HL-60 (cell line): ENCODE measurements around the gene ADGRG6.

Source experiments
- GABPA ChIP-seq: IDR thresholded peaks from 2 replicates; pipeline ENCODE4 v1.6.1; 2012; ENCODE audit warnings: low read depth
- POLR2AphosphoS5 ChIP-seq: IDR thresholded peaks from 2 replicates; pipeline ENCODE4 v1.6.1; 2012; ENCODE audit warnings: low read depth
- SPI1 ChIP-seq: IDR thresholded peaks from 2 replicates; pipeline ENCODE4 v1.6.1; 2012; ENCODE audit warnings: low read depth, mild to moderate bottlenecking, borderline replicate concordance
- TF ChIP-seq, protein P1 (sequence below): IDR thresholded peaks from one replicate; pipeline ENCODE4 v1.5.1; 2011; ENCODE audit warnings: low read length, control low read depth, inconsistent platforms; ENCODE audit not compliant: insufficient read depth
- TF ChIP-seq, protein P2 (sequence below): IDR thresholded peaks from 2 replicates; pipeline ENCODE4 v1.6.1; 2012; ENCODE audit warnings: low read depth; ENCODE audit not compliant: insufficient replicate concordance

DNA sequence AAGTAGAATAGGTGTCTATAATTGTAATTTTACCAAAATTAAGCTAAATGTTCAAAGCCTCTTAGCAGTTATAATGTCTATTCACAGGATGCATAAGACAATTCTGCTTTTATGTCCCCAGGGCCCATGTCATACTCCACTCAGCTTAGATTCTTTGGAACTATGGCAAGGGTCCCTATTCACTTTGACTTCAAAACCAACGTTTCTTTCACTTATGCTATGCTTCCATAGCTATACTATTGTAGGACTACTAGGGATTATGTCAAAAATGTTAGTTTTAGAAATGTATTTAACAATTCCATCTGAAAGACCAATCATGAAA lies 15.8 kb upstream of the ADGRG6 start:
- TF ChIP-seq, protein P1, sequence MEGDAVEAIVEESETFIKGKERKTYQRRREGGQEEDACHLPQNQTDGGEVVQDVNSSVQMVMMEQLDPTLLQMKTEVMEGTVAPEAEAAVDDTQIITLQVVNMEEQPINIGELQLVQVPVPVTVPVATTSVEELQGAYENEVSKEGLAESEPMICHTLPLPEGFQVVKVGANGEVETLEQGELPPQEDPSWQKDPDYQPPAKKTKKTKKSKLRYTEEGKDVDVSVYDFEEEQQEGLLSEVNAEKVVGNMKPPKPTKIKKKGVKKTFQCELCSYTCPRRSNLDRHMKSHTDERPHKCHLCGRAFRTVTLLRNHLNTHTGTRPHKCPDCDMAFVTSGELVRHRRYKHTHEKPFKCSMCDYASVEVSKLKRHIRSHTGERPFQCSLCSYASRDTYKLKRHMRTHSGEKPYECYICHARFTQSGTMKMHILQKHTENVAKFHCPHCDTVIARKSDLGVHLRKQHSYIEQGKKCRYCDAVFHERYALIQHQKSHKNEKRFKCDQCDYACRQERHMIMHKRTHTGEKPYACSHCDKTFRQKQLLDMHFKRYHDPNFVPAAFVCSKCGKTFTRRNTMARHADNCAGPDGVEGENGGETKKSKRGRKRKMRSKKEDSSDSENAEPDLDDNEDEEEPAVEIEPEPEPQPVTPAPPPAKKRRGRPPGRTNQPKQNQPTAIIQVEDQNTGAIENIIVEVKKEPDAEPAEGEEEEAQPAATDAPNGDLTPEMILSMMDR, result no peak
- TF ChIP-seq POLR2AphosphoS5, result no peak
- no peak for TF ChIP-seq SPI1
- TF ChIP-seq, protein P2, sequence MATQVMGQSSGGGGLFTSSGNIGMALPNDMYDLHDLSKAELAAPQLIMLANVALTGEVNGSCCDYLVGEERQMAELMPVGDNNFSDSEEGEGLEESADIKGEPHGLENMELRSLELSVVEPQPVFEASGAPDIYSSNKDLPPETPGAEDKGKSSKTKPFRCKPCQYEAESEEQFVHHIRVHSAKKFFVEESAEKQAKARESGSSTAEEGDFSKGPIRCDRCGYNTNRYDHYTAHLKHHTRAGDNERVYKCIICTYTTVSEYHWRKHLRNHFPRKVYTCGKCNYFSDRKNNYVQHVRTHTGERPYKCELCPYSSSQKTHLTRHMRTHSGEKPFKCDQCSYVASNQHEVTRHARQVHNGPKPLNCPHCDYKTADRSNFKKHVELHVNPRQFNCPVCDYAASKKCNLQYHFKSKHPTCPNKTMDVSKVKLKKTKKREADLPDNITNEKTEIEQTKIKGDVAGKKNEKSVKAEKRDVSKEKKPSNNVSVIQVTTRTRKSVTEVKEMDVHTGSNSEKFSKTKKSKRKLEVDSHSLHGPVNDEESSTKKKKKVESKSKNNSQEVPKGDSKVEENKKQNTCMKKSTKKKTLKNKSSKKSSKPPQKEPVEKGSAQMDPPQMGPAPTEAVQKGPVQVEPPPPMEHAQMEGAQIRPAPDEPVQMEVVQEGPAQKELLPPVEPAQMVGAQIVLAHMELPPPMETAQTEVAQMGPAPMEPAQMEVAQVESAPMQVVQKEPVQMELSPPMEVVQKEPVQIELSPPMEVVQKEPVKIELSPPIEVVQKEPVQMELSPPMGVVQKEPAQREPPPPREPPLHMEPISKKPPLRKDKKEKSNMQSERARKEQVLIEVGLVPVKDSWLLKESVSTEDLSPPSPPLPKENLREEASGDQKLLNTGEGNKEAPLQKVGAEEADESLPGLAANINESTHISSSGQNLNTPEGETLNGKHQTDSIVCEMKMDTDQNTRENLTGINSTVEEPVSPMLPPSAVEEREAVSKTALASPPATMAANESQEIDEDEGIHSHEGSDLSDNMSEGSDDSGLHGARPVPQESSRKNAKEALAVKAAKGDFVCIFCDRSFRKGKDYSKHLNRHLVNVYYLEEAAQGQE, result no peak
- TF ChIP-seq GABPA, result no peak
